Large intestine (tissue), 3 donors: ENCODE measurements around the gene NKX1-2. TPM values are rescaled to one million over a fixed set of nuclear protein-coding genes. Genes with fewer than 3 reads are reported as not detected.

Experiments
- DNase-seq, 2 donors: peaks; one replicate each; pipeline versions ENCODE4 v3.0.0 to v3.0.0-alpha.2; 2013
- H3K27ac ChIP-seq: one replicate; pipeline ENCODE4 v1.5.1; 2013; ENCODE audit warnings: low read length
- H3K27me3 ChIP-seq: 2 replicates; pipeline ENCODE4 v1.6.1; 2013; ENCODE audit warnings: low read length; ENCODE audit not compliant: control insufficient read depth, insufficient read depth
- H3K36me3 ChIP-seq: 2 replicates; pipeline ENCODE4 v1.6.1; 2013; ENCODE audit warnings: low read length; ENCODE audit not compliant: control insufficient read depth, insufficient read depth
- H3K4me1 ChIP-seq: one replicate; pipeline ENCODE4 v1.6.1; 2013; ENCODE audit warnings: low read length; ENCODE audit not compliant: control insufficient read depth, insufficient read depth
- H3K4me3 ChIP-seq: one replicate; pipeline ENCODE4 v1.5.1; 2013; ENCODE audit warnings: low read length
- H3K9me3 ChIP-seq: one replicate; pipeline ENCODE4 v1.6.1; 2013; ENCODE audit warnings: mild to moderate bottlenecking, low read depth, low read length, moderate library complexity; ENCODE audit not compliant: control insufficient read depth
- WGBS: methylation state at CpG from one replicate; pipeline ENCODE4 v1.1.5; 2013; ENCODE audit warnings: low lambda C conversion rate; ENCODE audit not compliant: insufficient coverage; 5-methylcytosine and 5-hydroxymethylcytosine counted together
- polyA plus RNA-seq: library from polyadenylated mRNA; unstranded; fragments of 120-200 nt; gene quantifications from one replicate; pipeline ENCODE4 v1.2.1, GENCODE V29; 2013

Gene NKX1-2
- polyA plus RNA-seq, 1 donor: 7.7 TPM

- DNase-seq: no peak
- Histone ChIP-seq H3K4me3 (no peak overlapping the region), H3K36me3 (peaks cover 26% of the 10 kb centered on the region), H3K27me3 (no peaks in the 10 kb centered on the region), H3K9me3 (no peaks in the 10 kb centered on the region), H3K4me1 (no peaks in the 10 kb centered on the region), H3K27ac (no peak overlapping the region)
- no CpG with 5 or more reads among the region's 8 CpGs for WGBS
Measured at GRCh38 chr10:124492266-124492665, 42.4 kb upstream of the NKX1-2 start.

DNA sequence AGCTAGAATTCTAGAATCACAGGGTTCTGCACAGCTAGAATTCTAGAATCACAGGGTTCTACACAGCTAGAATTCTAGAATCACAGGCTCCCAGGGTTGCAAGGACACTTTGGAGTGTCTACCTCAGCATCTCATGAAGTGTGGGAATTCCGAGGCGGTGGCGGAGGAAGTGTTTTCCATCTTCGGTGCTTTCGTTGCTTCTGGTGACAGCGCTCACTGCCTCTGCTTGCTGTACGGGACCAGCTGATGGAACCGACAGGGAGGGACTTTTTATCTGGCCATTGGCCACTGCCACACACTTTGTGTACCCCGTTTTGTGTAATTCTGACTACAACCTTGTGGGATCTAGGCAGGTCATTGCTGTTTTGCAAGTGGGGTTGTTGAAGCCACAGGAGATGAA, 41.3 kb upstream of the NKX1-2 start:
- no peak overlapping the region for H3K27ac ChIP-seq
- no peaks in the 10 kb centered on the region for H3K4me1 ChIP-seq
- H3K9me3 ChIP-seq: no peaks in the 10 kb centered on the region
- H3K27me3 ChIP-seq: no peaks in the 10 kb centered on the region
- no CpG with 5 or more reads among the region's 9 CpGs for WGBS
- no peak overlapping the region for H3K4me3 ChIP-seq
- peaks cover 26% of the 10 kb centered on the region for H3K36me3 ChIP-seq
- no peak for DNase-seq

- no CpG with 5 or more reads among the region's 6 CpGs for WGBS
- H3K36me3 ChIP-seq: peaks cover 26% of the 10 kb centered on the region
- H3K9me3 ChIP-seq: no peaks in the 10 kb centered on the region
- no peaks in the 10 kb centered on the region for H3K4me1 ChIP-seq
- DNase-seq: no peak
- no peak overlapping the region for H3K27ac ChIP-seq
- no peaks in the 10 kb centered on the region for H3K27me3 ChIP-seq
- H3K4me3 ChIP-seq: no peak overlapping the region
Measured at GRCh38 chr10:124486635-124487034, 36.8 kb upstream of the NKX1-2 start.

DNA sequence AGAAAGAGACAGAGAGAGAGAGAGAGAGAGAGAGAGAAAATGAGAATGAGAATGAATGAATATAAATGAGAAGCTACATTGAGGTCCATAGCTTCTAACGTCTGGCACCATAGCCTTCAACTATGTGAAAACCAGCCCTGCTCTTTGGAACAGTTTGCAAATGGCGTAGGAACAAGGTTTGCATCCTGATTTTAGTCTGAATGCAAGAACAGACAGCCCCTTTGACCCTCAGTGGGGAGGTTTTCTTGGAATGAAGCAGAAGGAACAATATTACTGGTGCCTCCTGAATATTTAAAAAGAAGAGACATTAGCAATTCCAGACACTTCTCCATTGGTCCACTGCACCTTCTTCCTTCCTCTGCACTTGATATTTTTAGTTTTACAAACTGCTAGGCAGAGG, 34.8 kb upstream of the NKX1-2 start:
- no peaks in the 10 kb centered on the region for H3K4me1 ChIP-seq
- H3K4me3 ChIP-seq: no peak overlapping the region
- peaks cover 16% of the 10 kb centered on the region for H3K36me3 ChIP-seq
- H3K9me3 ChIP-seq: no peaks in the 10 kb centered on the region
- no peak for DNase-seq
- WGBS: no CpG with 5 or more reads among the region's 2 CpGs
- no peaks in the 10 kb centered on the region for H3K27me3 ChIP-seq
- H3K27ac ChIP-seq: no peak overlapping the region

GRCh38 chr10:124484031-124484430, 34.2 kb upstream of the NKX1-2 start:
- H3K27ac ChIP-seq: no peak overlapping the region

GRCh38 chr10:124482876-124483275, 33.0 kb upstream of the NKX1-2 start:
- no CpG with 5 or more reads among the region's 12 CpGs for WGBS
- Histone ChIP-seq H3K36me3 (peaks cover 6% of the 10 kb centered on the region), H3K4me3 (no peak overlapping the region), H3K27me3 (no peaks in the 10 kb centered on the region), H3K9me3 (no peaks in the 10 kb centered on the region), H3K4me1 (peaks cover 6% of the 10 kb centered on the region), H3K27ac (no peak overlapping the region)
- DNase-seq: no peak

More at GRCh38 chr10:124484031-124484430, 34.2 kb upstream of the NKX1-2 start:
- H3K4me1 ChIP-seq: no peaks in the 10 kb centered on the region
- WGBS: no CpG with 5 or more reads among the region's 17 CpGs
- peaks cover 16% of the 10 kb centered on the region for H3K36me3 ChIP-seq
- no peak for DNase-seq
- H3K27me3 ChIP-seq: no peaks in the 10 kb centered on the region
- H3K9me3 ChIP-seq: no peaks in the 10 kb centered on the region
- no peak overlapping the region for H3K4me3 ChIP-seq

- Histone ChIP-seq H3K27me3 (no peaks in the 10 kb centered on the region), H3K36me3 (peaks cover 6% of the 10 kb centered on the region), H3K27ac (no peak overlapping the region), H3K4me3 (no peak overlapping the region), H3K4me1 (peaks cover 11% of the 10 kb centered on the region), H3K9me3 (no peaks in the 10 kb centered on the region)
- no peak for DNase-seq
- no CpG with 5 or more reads among the region's 10 CpGs for WGBS
Measured at GRCh38 chr10:124482236-124482800, 32.5 kb upstream of the NKX1-2 start.

DNA sequence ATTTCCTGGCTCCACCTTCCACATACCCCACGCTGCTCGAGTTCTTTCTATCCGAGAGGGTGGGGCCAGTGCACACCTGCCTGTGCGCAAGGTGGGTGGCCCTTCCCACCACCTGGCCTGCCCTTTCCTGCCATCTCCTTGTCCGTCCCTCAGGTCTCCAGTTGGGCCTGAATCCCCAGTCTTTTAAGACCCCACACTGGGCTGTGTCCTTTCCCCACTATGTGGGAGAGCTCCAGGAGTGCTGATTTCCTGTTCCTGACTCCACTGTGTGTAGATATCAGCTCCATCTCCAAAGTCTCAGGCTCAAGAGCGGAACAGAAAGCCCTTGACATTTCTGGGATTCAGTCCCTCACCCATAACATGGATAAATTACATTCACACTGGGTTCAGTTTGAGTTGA, 31.9 kb upstream of the NKX1-2 start:
- no peak overlapping the region for H3K4me3 ChIP-seq
- H3K27me3 ChIP-seq: no peaks in the 10 kb centered on the region
- no peaks in the 10 kb centered on the region for H3K9me3 ChIP-seq
- DNase-seq: no peak
- WGBS: no CpG with 5 or more reads among the region's 6 CpGs
- peaks cover 6% of the 10 kb centered on the region for H3K36me3 ChIP-seq
- H3K4me1 ChIP-seq: peaks cover 14% of the 10 kb centered on the region
- no peak overlapping the region for H3K27ac ChIP-seq

DNA sequence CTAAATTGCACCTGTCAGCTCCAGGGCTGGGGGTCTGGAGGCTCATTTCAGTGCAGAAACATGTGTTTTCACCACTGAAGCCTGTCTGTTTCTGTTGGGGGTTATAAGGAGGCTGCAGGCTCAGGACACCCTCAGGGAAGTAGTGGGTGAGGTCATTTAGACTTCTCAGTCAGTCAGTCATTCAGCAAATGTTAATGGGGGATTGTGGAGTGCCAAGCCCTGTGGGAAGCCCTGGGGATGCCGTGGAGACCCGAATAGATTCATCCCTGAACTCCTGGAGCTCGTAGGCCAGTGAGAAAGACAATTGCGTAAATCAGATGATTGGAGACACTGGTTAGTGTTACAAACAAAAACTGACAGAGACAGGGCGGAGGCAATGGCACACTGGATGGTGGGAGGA, 31.0 kb upstream of the NKX1-2 start:
- H3K9me3 ChIP-seq: no peaks in the 10 kb centered on the region
- DNase-seq: no peak
- no CpG with 5 or more reads among the region's 5 CpGs for WGBS
- H3K27ac ChIP-seq: no peak overlapping the region
- H3K36me3 ChIP-seq: peaks cover 6% of the 10 kb centered on the region
- no peaks in the 10 kb centered on the region for H3K27me3 ChIP-seq
- no peak overlapping the region for H3K4me3 ChIP-seq
- H3K4me1 ChIP-seq: peaks cover 19% of the 10 kb centered on the region

DNA sequence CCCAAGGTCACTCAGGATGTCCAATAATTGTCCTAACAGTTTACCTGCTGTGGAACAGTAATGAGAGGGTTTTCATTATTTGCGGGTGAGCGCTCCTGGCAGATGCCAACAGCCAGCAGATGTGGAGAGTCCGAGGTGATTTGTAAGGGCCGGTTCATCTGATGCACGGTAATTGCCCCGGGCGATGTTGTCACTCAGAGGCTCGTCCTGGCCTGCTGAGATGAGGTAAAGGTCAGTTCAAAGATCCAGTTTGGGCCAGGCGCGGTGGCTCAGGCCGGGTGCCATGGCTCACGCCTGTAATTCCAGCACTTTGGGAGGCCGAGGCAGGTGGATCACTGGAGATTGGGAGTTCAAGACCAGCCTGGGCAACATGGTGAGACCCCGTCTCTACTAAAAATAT, 28.7 kb upstream of the NKX1-2 start:
- DNase-seq: peak in 1 of 2 donors; percentile 51
- WGBS: no CpG with 5 or more reads among the region's 14 CpGs

GRCh38 chr10:124477614-124478363, 28.0 kb upstream of the NKX1-2 start:
- Histone ChIP-seq H3K4me3 (no peak overlapping the region), H3K9me3 (no peaks in the 10 kb centered on the region), H3K36me3 (no peaks in the 10 kb centered on the region), H3K4me1 (peaks cover 32% of the 10 kb centered on the region), H3K27me3 (no peaks in the 10 kb centered on the region), H3K27ac (no peak overlapping the region)
- WGBS: no CpG with 5 or more reads among the region's 11 CpGs
- DNase-seq: no peak

More for the DNA sequence above, 28.7 kb upstream of the NKX1-2 start:
- Histone ChIP-seq H3K36me3 (no peaks in the 10 kb centered on the region), H3K9me3 (no peaks in the 10 kb centered on the region), H3K27me3 (no peaks in the 10 kb centered on the region), H3K27ac (no peak overlapping the region), H3K4me3 (no peak overlapping the region), H3K4me1 (peaks cover 32% of the 10 kb centered on the region)
